CD4-positive, alpha-beta T cell treated with Interleukin-17A for 4 hours (primary cell): Measurements from ENCODE around the gene SOX4.
"Not testable (repeated sequence)": the region's sequence is repeated elsewhere in the genome, so short reads cannot be mapped to it uniquely, and the experiment has no call there.

Experiments used
- DNase-seq: peaks from one replicate; pipeline ENCODE4 v3.0.0-alpha.2; 2020; ENCODE audit warnings: mixed read lengths

SOX4 gene

DNA sequence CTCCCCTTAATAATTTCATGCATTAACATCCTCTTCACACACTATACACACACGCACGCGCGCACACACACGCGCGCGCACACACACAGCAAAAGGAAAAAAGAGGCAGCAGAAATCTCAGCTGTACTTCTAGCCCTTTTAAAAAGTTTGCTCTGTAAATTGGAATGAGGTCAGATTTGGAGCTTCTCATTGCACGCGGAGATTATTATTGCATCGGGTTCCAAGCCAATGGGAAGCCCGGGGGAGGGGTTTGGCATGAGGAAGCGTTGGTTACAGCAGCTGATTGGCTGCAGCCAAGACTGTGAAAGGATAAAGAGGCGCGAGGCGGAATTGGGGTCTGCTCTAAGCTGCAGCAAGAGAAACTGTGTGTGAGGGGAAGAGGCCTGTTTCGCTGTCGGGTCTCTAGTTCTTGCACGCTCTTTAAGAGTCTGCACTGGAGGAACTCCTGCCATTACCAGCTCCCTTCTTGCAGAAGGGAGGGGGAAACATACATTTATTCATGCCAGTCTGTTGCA is at the start of gene SOX4:
TSS of gene SOX4 (plus strand) at position 340 of the 515 bp plus-strand sequence. CDS start 784 bp downstream, outside the sequence.
- DNase-seq: peak; percentile 72

DNA sequence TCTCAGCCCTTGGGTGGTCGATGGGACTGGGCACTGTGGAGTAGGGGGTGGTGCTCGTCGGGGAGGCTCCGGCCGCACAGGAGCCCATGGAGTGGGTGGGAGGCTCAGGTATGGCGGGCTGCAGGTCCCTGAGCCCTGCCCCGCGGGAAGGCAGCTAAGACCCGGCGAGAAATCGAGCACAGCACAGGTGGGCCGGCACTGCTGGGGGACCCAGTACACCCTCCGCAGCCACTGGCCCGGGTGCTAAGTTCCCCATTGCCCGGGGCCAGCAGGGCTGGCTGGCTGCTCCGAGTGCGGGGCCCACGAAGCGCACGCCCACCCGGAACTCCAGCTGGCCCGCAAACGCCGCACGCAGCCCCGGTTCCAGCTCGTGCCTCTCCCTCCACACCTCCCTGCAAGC is 41.3 kb upstream of the SOX4 start:
- not testable (repeated sequence) for DNase-seq

DNA sequence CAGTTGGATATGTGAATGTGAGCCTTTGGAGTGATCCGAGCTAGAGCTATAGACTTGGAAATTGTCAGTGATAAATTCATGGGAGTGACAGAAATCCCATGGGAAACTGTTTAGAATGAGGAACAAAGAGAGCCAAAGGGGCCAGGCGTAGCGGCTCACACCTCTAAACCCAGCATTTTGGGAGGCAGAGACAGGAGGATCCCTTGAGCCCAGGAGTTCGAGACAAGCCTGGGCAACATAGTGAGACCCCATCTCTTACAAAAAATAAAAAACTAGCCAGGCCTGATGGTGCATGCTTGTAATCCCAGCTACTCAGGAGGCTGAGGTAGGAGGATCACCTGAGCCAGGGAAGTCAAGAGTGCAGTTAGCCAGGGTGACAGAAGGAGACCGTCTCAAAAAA is 39.3 kb upstream of the SOX4 start:
- DNase-seq: no peak

DNA sequence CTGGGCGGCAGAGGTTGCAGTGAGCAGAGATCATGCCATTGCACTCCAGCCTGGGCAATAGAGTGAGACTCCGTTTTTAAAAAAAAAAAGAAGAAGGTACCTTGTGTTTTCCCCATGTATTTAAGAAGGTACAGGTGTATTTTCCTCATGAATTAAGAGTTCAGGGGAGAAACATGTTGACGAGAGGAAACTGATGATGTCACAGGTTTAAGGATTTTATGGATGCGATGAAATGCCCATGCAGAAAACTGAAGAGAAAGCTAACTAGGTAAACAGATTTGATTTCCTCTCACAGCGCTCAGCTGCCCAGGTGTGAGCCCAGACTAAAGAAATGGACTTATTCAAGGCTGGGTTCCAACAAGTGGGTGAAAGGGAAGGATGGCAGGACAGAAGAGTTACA is 38.4 kb upstream of the SOX4 start:
- DNase-seq: no peak

DNA sequence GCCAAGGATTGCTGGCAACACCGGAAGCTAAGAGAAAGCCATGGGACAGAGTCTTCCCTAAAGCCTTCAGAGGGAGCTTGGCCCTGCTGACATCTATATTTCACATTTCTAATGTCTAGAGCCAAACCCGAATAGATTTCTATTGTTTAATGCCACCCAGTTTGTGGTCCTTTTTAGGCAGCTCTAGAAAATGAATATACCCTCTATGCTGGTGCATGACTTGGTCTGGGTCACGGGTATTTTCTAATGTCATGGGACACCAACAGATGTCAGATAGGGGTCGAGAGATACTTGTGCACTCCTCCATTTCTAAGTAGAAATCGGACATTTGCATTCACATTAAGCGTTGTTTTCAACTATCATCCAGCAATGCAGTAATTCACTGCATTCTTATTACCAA is 37.0 kb upstream of the SOX4 start:
- no peak for DNase-seq

DNA sequence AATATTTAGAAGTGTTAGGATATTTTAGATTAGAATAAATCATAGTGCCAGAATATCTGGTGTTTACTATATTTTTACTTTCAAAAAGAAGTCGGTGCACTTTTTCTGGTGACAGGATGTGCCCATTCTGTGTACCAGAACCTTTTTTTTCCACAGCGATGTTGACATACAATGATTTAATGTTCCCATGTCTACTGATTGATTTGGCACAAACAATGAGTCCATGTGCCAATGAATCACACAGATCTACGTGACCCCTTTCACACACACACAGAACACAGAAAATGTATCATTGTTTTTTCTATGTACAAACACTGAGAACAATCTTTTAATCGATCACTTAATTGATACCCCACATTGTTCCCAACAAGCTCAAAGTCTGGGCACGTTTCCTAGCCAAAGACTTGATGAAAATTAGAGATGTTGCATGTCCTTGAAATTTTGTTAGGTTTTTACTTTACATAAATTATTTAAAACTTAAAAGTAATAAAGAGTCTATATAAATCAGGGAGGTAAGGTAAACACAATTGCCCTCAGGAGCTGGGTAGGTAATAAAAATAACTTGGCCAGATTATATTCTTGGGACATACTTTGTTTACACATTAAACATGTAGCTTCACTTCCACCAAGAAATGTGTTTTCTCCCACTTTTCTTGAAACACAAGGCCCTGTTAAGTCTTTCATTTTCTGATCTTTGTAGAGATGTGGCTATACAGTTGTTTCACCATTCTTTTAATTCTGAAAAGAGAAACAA is 36.4 kb upstream of the SOX4 start:
- DNase-seq: no peak

DNA sequence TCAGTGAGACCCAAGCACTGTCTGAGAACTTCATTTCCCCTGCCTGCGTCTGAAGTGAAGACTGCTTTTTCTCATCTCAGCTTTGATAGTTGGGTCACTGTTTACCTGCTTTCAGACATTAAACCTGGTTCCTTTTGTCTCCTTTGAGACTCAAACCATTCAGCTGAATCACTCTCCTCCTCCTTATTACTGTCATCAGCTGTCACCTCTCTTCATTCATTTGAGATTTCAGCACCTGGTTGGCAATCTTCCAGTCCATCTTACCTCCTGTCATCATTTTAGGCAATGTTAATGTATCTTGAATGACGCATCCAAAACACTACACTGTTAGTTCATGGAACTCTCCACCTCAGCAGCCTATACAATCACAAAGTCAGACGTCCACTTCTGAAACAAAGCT is 34.3 kb upstream of the SOX4 start:
- DNase-seq: no peak

DNA sequence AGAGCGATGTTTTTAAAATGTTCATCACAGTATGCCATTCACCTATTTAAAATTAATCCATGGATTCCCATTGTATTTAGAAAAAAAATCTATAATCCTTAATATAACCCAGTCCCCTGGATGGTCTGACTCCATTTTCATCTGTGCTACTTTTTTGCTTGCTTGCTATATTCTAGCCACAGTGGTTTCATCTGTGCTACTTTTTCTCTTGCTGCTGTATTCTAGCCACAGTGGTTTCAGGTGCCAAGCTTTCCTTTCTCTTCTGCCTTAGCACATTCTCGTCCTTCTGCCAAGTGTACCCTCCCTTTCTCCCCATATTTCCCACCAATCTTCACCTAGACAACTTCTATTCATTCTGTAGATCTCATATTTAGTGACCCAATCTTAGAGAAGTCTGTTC is 33.3 kb upstream of the SOX4 start:
- no peak for DNase-seq

DNA sequence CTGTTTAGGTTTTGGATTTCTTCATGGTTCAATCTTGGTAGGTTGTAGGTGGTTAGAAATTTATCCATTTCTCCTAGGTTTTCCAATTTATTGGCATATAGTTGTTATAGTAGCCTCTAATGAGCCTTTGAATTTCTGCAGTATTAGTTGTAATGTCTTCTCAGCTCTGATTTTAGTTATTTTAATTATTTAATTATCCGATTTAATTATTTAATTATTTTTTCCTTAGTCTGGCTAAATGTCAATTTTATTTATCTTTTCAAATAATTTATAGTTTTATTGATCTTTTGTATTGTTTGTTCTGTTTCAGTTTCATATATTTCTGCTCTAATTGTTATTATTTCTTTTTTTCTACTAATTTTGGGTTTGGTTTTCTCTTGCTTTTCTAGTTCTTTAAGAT is 28.1 kb upstream of the SOX4 start:
- no peak for DNase-seq

DNA sequence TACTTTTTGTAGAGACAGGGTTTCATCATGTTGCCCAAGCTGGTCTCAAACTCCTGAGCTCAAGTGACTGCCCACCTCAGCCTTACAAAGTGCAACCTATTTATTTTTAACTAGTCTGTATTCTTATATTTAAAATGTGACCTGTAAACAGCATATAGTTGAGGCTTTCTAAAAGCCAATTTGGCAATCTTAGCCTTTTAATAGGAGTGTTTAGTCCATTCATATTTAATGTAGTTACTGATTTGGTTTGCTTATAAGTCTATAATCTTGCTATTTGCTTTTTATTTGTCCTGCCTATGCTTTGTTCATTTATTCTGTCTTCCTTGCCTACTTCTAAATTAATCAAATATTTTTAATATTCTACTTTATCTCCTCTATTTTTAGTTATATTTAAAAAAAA is 15.0 kb upstream of the SOX4 start:
- DNase-seq: no peak

DNA sequence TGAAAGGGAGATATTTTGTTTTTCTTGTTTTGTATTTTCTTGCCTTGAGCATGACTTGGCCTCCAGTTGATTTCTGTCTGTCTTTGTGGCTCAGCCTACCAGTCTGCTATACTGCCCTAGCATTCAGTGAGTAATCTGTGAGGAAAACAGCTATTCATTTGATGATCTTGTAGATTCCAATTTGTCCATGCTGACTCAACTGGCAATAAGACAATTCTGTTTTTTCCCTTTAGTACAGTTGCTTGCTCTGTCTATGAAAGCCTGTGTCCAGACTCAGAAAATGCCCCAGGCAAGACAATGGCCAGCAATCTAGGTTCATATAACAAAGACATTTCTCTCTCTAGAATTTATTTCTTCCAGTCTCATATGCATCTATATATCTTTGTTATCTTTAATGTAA is 10.9 kb upstream of the SOX4 start:
- DNase-seq: no peak

DNA sequence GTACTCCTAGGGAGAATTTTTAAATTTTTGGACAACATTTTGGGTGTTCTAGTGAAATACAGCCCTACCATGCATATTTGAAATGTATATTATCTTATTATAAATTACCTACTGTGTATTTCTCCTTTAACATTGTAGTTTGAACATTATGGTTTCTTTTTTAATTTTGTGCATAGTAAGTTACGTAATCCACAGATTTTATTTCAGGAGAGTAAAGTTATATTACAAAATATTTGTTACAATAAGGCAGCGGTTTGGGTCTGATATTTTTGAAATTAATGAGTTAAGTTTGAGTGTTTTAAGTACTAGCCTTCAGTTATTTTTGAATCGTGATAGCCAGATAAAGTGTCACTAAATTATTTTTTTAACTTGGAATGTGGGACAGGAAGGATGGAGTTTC is 7.3 kb upstream of the SOX4 start:
- DNase-seq: no peak

DNA sequence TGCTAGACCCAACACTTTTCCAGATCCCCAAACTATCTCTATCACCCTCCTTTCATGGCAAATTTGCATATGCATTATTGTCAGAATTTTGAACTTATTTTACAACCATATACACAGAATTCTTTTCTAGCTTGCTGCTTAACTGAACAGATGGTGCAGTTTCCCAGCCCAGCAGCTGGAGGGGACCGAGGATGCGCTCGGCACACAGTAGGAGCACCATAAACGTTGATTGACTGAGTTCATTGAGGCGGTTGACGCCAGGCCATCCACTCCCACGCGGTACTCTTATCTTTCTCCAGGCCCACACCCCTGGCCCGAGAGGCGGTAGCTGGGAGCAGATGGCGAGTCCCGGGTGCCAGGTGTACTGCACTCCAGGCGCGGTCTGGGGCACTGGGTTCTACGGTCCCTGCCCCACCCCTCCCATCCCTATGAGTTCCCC is 6.8 kb upstream of the SOX4 start:
- DNase-seq: no peak

DNA sequence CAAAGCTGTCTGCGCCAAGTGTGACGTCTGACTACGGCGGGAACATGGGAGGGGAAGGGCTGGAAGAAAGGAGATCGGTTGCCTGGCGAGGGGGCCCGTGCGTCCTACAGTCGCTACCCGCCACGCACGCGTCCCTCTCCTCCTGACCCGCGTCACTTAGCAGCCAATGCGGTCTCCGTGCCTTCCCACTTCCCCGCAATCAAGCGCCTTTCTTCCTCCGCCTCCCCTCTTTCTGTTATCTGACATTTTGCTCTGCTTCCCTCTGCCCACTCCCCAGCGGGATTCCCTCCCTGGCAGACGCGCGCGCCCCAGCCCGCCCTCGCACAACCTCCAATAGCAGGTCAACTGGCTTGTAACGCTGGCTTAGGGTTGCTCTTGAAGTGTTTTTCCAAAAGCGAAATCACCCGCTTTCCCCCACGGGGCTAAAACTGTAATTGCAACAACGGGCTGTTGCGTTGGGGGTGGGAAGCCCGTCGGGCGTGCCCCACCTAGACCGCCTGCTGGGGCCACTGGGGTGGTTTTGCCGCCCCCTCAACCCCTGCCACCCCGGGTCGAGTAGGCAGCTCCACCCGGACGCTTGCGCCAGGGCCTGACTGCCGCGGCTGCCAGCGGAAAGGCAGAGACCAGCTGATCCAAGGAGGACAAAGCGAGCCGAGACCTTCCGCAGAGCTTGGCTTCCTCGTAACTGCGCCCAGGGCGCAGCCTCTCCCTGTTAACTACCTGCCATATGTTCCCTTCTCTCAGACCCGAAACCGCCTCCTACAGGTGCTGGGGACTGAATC is 6.2 kb upstream of the SOX4 start:
- DNase-seq: peak; percentile 14

DNA sequence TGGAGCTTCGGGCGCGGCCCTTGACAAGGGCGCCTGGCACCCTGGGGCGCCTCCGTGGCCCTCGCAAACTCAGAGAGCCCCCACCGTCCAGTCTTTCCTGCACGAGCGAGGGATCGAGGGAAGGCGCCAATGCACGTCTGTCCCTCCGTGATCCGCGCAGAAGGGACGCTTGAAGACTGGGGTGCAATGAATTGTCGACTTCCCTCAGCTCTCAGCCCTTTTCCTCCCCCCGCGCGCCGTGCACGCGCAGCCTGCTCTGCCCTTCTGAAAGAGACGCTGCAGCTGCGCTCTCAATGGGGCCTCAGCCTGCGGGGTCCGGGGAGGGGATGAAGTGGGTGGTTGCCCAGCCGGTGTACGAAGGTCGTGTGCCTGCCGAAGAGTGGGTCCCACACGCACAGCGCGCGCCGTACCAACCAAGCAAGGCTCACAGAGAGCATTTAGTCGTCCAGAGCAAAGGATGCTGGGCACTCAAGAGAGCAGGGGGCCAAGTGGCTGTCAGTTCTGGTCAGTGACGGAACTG is 5.5 kb upstream of the SOX4 start:
- peak; percentile 29 for DNase-seq

DNA sequence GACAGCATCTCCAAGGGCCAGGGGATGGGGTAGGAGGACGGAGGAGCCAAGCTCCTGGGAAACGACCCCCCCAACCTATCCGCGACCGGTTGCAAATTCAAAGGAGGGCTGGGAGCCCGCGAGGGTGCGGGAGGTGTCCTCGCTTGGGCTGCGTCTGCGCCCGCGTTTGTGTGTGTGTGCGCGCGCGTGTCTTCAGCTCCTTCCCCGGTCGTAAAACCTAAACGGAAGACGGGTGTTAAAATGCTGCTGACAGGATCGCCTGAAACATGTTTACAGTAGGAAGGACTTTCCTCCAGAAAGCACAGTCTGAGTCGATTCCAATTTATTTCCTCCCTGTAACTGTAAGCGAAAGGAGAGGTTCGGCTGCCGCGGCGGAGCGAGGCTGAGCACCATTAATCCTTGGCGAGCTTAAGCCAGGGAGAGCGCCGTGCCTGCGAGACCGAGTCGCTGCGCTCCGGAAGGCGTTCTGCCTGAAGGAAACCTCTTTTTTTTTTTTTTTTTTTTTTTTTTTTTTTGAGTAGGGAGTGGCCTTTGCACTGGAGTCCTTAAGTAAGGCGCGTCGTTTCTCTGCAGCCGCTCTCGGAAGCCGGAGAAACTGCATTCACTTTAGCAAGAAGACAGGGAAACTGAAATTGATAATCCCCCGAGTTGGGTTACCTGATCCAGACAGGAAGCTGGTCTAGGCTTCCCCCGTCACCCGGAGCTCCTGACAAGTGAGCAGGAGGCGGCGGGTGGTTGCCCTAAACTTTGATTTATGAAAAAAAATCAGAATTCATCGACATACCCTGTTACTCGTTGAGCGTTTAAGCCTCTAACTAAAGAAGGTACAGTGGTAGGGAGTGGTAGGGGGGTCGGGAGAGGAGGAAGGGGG is 4.8 kb upstream of the SOX4 start:
- DNase-seq: peak; percentile 31

DNA sequence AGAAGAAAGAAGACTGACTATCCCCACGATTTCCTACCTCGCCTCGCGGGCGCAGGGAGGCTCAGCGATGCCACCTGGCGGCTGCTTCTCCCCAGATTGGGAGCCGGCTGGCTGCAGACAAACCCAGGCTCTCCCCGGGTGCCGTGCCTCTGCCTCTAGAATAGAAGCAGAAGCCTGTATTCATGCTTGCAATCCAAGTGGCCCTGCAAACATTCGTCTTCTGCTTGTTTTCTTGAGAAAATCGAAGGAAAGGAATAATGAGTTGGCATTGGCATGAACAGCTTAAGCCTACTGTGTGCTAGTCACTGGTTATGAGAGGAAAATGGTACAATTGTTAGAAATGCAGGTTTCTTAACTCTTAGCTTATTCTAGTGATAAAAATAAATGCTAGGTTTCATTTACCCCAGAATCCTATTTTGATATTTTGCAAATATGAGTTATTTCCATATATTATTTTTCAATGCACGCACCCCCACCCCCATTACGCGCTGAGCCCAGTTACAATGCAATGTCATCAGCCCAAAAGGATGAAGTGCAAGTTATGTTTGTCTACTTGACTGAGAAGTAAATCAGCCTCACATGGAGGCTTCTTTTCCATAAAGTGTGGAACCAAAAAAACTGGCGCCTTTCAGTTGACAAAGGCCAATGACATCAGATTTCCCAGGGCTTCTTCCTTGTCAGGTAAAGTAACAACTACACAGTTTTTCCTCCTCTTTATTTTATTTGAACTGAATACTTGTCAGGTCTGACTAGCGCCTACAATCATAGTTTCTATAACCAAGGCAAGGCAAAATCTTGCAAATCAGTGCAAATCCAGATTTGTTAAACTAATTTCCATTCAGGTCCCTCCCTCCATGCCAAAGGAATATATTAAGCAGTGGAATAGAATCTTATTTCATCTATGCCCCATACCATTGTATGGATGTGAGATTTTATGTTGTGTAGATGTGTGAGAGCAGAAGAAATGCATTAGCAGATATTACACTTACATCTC is 3.9 kb upstream of the SOX4 start:
- DNase-seq: peak; percentile 78

DNA sequence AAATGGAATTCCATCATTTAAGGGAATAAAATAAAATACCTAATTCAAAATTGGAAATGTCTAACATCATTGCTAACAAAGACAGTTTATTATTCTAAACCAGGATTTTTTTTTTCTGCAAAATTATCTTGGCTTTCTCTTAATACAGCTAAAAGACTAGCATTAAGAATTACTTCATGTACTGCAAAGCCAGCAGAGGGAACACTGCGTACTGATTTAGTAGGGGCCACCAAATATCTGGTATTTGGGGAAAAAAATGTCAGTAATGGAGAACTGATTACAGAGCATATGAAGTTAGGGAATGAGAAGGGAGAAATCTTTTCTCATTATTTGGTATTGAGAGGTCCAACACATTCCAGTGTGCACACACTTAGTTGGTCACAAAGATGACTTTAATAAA is 3.2 kb upstream of the SOX4 start:
- DNase-seq: no peak

DNA sequence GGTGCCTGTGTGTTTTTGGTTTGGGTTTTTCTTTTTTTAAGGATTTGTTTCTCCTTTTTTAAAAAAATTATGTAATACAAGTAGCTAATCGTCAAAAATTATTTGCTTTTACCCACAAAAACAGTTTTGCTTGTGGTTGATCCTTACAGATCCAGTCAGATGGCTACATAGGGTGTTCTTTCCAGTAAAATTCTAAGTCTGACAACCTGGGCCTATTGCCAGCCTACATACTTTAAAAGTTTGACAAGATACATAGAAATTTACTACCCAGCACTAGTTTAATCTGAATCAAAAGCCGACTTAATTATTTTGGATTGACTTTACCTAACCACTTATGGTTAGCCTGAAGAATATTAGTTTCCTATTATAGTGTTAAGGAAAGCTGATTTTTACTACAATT is 2.1 kb upstream of the SOX4 start:
- no peak for DNase-seq

DNA sequence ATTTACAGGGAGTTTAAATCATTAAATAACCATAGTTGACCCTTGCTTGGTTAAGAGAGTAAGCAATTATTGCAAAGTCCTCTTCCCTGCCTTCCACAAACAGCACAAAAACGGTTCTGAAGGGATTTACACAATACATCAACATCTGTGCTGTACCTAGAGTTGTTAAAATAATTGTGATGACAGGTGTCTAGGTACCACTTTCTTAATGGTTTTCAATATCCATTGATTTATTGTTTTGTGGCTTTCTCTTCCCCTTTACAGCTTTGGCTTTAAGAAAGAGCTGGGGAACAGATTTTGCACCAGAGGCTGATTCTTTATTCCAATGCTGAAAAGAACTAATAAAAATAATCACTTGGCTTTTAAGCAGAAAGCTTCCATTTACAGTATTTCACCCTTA is 598 bp upstream of the SOX4 start:
- DNase-seq: no peak

DNA sequence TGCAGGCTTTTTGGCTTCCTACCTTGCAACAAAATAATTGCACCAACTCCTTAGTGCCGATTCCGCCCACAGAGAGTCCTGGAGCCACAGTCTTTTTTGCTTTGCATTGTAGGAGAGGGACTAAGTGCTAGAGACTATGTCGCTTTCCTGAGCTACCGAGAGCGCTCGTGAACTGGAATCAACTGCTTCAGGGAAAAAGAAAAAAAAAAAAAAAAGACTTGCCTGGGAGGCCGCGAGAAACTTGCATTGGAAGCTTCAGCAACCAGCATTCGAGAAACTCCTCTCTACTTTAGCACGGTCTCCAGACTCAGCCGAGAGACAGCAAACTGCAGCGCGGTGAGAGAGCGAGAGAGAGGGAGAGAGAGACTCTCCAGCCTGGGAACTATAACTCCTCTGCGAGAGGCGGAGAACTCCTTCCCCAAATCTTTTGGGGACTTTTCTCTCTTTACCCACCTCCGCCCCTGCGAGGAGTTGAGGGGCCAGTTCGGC is 420 bp downstream of the SOX4 start:
- DNase-seq: peak; percentile 15
